Measurements from ENCODE around the gene ELOVL5.

The ELOVL5 gene

GRCh38 chr6:53335224-53335994 lies 13.3 kb downstream of the ELOVL5 start:
- TF ChIP-seq SUZ12 (IDR thresholded peaks at IDR 0.05) (no peak), HDGF (IDR thresholded peaks at IDR 0.05; ENCODE audit: borderline replicate concordance) (no peak), NFRKB (IDR thresholded peaks at IDR 0.05) (no peak), FOXA1 (IDR thresholded peaks at IDR 0.05) (no peak), FOXK2 (IDR thresholded peaks at IDR 0.05) (no peak), CTBP1 (IDR thresholded peaks at IDR 0.05; ENCODE audit: borderline replicate concordance) (no peak), ZNF384 (IDR thresholded peaks at IDR 0.05) (no peak), L3MBTL2 (conservative IDR thresholded peaks at IDR 0.05) (no peak), BHLHE40 (IDR thresholded peaks at IDR 0.05; ENCODE audit: borderline replicate concordance) (no peak), TARDBP (IDR thresholded peaks at IDR 0.05) (no peak), ARNT (IDR thresholded peaks at IDR 0.05) (no peak)
- ChIA-PET POLR2A (no interaction called here), CTCF (no interaction called here)
- no peak for DNase-seq (ENCODE audit: extremely low spot score)

GRCh38 chr6:53333439-53334408 lies 15.0 kb downstream of the ELOVL5 start:
- ChIA-PET POLR2A (no interaction called here), CTCF (interaction anchor here (1.0 kb wide), 1 partner anchor 12 kb away, joined by 3 read pairs; no protein-coding TSS in a partner anchor)
- TF ChIP-seq SP1 (IDR thresholded peaks at IDR 0.05), result no peak
- no peak for TF ChIP-seq ARNT (IDR thresholded peaks at IDR 0.05)
- no peak for TF ChIP-seq TARDBP (IDR thresholded peaks at IDR 0.05)
- TF ChIP-seq L3MBTL2 (conservative IDR thresholded peaks at IDR 0.05), result no peak
- TF ChIP-seq SUZ12 (IDR thresholded peaks at IDR 0.05), result no peak
- TF ChIP-seq FOXM1 (IDR thresholded peaks at IDR 0.05; ENCODE audit: borderline replicate concordance), result no peak
- no peak for TF ChIP-seq FOXA1 (IDR thresholded peaks at IDR 0.05)
- TF ChIP-seq FOXK2 (IDR thresholded peaks at IDR 0.05), result no peak
- TF ChIP-seq CTBP1 (IDR thresholded peaks at IDR 0.05; ENCODE audit: borderline replicate concordance), result no peak
- TF ChIP-seq LEF1 (IDR thresholded peaks at IDR 0.05; ENCODE audit: borderline replicate concordance), result no peak
- TF ChIP-seq NFRKB (IDR thresholded peaks at IDR 0.05), result no peak
- no peak for TF ChIP-seq PKNOX1 (IDR thresholded peaks at IDR 0.05)
- no peak for TF ChIP-seq ELF4 (IDR thresholded peaks at IDR 0.05)
- TF ChIP-seq ZNF384 (IDR thresholded peaks at IDR 0.05), result no peak
- TF ChIP-seq BHLHE40 (IDR thresholded peaks at IDR 0.05; ENCODE audit: borderline replicate concordance), result no peak
- DNase-seq (ENCODE audit: extremely low spot score), result no peak

GRCh38 chr6:53331678-53332077 lies 17.1 kb downstream of the ELOVL5 start:
- no peak for TF ChIP-seq SP1 (IDR thresholded peaks at IDR 0.05)
- DNase-seq (ENCODE audit: extremely low spot score), result no peak
- CTCF ChIA-PET, result no interaction called here
- POLR2A ChIA-PET, result no interaction called here

- CTCF ChIA-PET, result no interaction called here
- no peak for DNase-seq (ENCODE audit: extremely low spot score)
- POLR2A ChIA-PET, result interaction anchor here (0.6 kb wide), 1 partner anchor 1058 kb away, joined by 3 read pairs; no protein-coding TSS in a partner anchor
- no peak for TF ChIP-seq ARNT (IDR thresholded peaks at IDR 0.05)
- no peak for TF ChIP-seq SUZ12 (IDR thresholded peaks at IDR 0.05)
- no peak for TF ChIP-seq FOXA1 (IDR thresholded peaks at IDR 0.05)
- TF ChIP-seq BHLHE40 (IDR thresholded peaks at IDR 0.05; ENCODE audit: borderline replicate concordance), result no peak
- no peak for TF ChIP-seq HDGF (IDR thresholded peaks at IDR 0.05; ENCODE audit: borderline replicate concordance)
- no peak for TF ChIP-seq TARDBP (IDR thresholded peaks at IDR 0.05)
- no peak for TF ChIP-seq LEF1 (IDR thresholded peaks at IDR 0.05; ENCODE audit: borderline replicate concordance)
- TF ChIP-seq SP1 (IDR thresholded peaks at IDR 0.05), result no peak
- TF ChIP-seq FOXM1 (IDR thresholded peaks at IDR 0.05; ENCODE audit: borderline replicate concordance), result no peak
- no peak for TF ChIP-seq ELF4 (IDR thresholded peaks at IDR 0.05)
- no peak for TF ChIP-seq PKNOX1 (IDR thresholded peaks at IDR 0.05)
- no peak for TF ChIP-seq L3MBTL2 (conservative IDR thresholded peaks at IDR 0.05)
- no peak for TF ChIP-seq NFRKB (IDR thresholded peaks at IDR 0.05)
Observed at GRCh38 chr6:53330137-53330536, 18.6 kb downstream of the ELOVL5 start.

- TF ChIP-seq FOXK2 (IDR thresholded peaks at IDR 0.05) (no peak), FOXM1 (IDR thresholded peaks at IDR 0.05; ENCODE audit: borderline replicate concordance) (no peak), LEF1 (IDR thresholded peaks at IDR 0.05; ENCODE audit: borderline replicate concordance) (no peak), NFRKB (IDR thresholded peaks at IDR 0.05) (no peak), ARNT (IDR thresholded peaks at IDR 0.05) (no peak), SUZ12 (IDR thresholded peaks at IDR 0.05) (no peak), CTBP1 (IDR thresholded peaks at IDR 0.05; ENCODE audit: borderline replicate concordance) (no peak), FOXA1 (IDR thresholded peaks at IDR 0.05) (no peak), PKNOX1 (IDR thresholded peaks at IDR 0.05) (no peak), HDGF (IDR thresholded peaks at IDR 0.05; ENCODE audit: borderline replicate concordance) (no peak), SP1 (IDR thresholded peaks at IDR 0.05) (no peak), L3MBTL2 (conservative IDR thresholded peaks at IDR 0.05) (no peak), TARDBP (IDR thresholded peaks at IDR 0.05) (no peak), ELF4 (IDR thresholded peaks at IDR 0.05) (no peak), BHLHE40 (IDR thresholded peaks at IDR 0.05; ENCODE audit: borderline replicate concordance) (no peak)
- DNase-seq (ENCODE audit: extremely low spot score), result no peak
- ChIA-PET POLR2A (no interaction called here), CTCF (no interaction called here)
Observed at GRCh38 chr6:53328375-53328774, 20.4 kb downstream of the ELOVL5 start.

All from HEK293T (cell line).